Spleen (tissue), 11 donors: ENCODE measurements around the gene NTN1. TPM values are rescaled to one million over a fixed set of nuclear protein-coding genes. Genes with fewer than 3 reads are reported as not detected.

Source experiments
- DNase-seq: peaks from one replicate; pipeline ENCODE4 v3.0.0-alpha.2; 2020
- H3K27ac ChIP-seq, 8 donors: fragments of 200-600 bp; sonication (generic) in 7 of 8; 1 replicate in 4 of 8; 2 replicates in 4 of 8; pipeline versions ENCODE4 v1.5.0 to v1.8.0; 2016 to 2021; ENCODE audit warnings: inconsistent platforms in 4 of 8, mild to moderate bottlenecking in 4 of 8, moderate library complexity in 1 of 8
- H3K27me3 ChIP-seq, 7 donors: fragments of 200-600 bp; sonication (generic) in 6 of 7; replicated peaks in 1 of 7; 1 replicate in 4 of 7; 2 replicates in 3 of 7; pipeline versions ENCODE4 v1.5.0 to v1.8.0; 2016 to 2021; ENCODE audit warnings: inconsistent platforms in 3 of 7, mild to moderate bottlenecking in 1 of 7
- H3K36me3 ChIP-seq, 6 donors: fragments of 200-600 bp; sonication (generic) in 5 of 6; 1 replicate in 4 of 6; 2 replicates in 2 of 6; pipeline versions ENCODE4 v1.5.0 to v1.8.0; 2016 to 2021; ENCODE audit warnings: inconsistent platforms in 2 of 6
- H3K4me1 ChIP-seq, 6 donors: fragments of 200-600 bp; sonication (generic) in 5 of 6; 1 replicate in 3 of 6; 2 replicates in 3 of 6; pipeline versions ENCODE4 v1.5.0 to v1.8.0; 2016 to 2021; ENCODE audit warnings: inconsistent platforms in 3 of 6
- H3K4me3 ChIP-seq, 8 donors: fragments of 200-600 bp; sonication (generic) in 7 of 8; 1 replicate in 4 of 8; 2 replicates in 4 of 8; pipeline versions ENCODE4 v1.5.0 to v1.8.0; 2016 to 2021; ENCODE audit warnings: inconsistent platforms in 4 of 8, mild to moderate bottlenecking in 4 of 8, moderate library complexity in 2 of 8
- H3K9me3 ChIP-seq, 8 donors: fragments of 200-600 bp; sonication (generic) in 7 of 8; 1 replicate in 4 of 8; 2 replicates in 4 of 8; pipeline versions ENCODE4 v1.5.0 to v1.8.0; 2016 to 2021; ENCODE audit warnings: inconsistent platforms in 4 of 8
- CTCF ChIP-seq, 11 experiments: fragments of 200-600 bp in 7 of 11; fragments of 450-650 bp in 4 of 11; sonication (generic) in 4 of 11; IDR thresholded peaks in 8 of 11; conservative IDR thresholded peaks in 3 of 11; 1 replicate in 7 of 11; 2 replicates in 4 of 11; pipeline versions ENCODE4 v1.4.0 to v1.8.0; 2016 to 2021; ENCODE audit warnings: antibody characterized with exemption in 11 of 11, inconsistent platforms in 4 of 11, mild to moderate bottlenecking in 1 of 11
- POLR2A ChIP-seq, 3 donors: fragments of 450-650 bp; IDR thresholded peaks; one replicate each; pipeline ENCODE4 v1.5.1; 2017; ENCODE audit warnings: antibody characterized with exemption in 3 of 3, mild to moderate bottlenecking in 1 of 3
- POLR2AphosphoS5 ChIP-seq, 3 donors: sonication (generic); formaldehyde crosslinking; IDR thresholded peaks; one replicate each; pipeline ENCODE4 v1.5.1; 2017; ENCODE audit warnings: antibody characterized with exemption in 3 of 3
- WGBS, 5 donors: extraction: QIAGEN DNeasy Blood & Tissue Kit in 3 of 5; methylation state at CpG; one replicate each; pipeline versions ENCODE4 v1.1.5 to v1.1.7; 2013 to 2018; 5-methylcytosine and 5-hydroxymethylcytosine counted together
- intact Hi-C: fragments of 100-400 bp; cut with DNase I; formaldehyde crosslinking; loops from one replicate; pipeline ENCODE4 v1.15.0; 2023; ENCODE audit warnings: low total_unique reads
- polyA plus RNA-seq, 3 donors: library from polyadenylated mRNA; stranded (reverse); fragments of 200-250 nt; gene quantifications; one replicate each; pipeline ENCODE4 v1.2.1, GENCODE V29; 2013
- total RNA-seq, 7 donors: library from RNA; depleted of rRNA in 3 of 7; stranded (reverse); fragments of >200 nt in 3 of 7; fragmentation: NEBNext Ultra II Directional in 4 of 7; extraction: Animal tissue kit (Norgen Biotek cat#: 25700) in 4 of 7; gene quantifications; one replicate each; pipeline versions ENCODE4 v1.1.0 to v1.2.1, GENCODE V29; 2016 to 2021
- donor health status: healthy with polysubstance abuse.
- donor health status: DM: no; HTN: no; CAD: no; lungs with moderate emphysema.
- donor health status: DM: no; HTN: no; CAD: no.
- donor health status: Bipolar disorder and iron deficiency.
- donor health status: healthy.
- donor health status: DM: no; HTN: no; CAD: no.
- donor health status: DM: yes; HTN: yes; CAD: no.

Gene NTN1
- total and polyA plus RNA-seq, 10 donors = 0.07 to 0.43 (median 0.23) TPM; not detected in 2

DNA sequence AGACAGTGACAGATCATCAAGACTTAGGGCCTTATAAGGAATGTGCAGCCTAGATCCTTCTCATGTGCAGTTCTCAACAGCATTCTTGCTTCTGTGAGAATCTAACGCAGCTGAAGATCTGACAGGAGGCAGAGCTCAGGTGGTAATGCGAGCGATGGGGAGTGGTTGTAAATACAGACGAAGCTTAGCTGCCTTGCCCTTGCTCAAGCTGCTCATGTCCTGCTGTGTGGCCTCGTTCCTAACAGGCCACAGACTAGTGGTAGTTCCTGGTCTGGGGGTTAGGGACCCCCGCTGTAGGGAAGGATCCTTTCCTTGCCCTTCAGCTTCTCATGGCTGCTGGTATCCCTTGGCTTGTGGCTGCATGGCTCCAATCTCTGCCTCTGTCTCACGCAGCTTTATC lies 10.3 kb upstream of the NTN1 start:
- Histone ChIP-seq H3K36me3 (no peaks in the 10 kb centered on the region), H3K27me3 (peaks cover 0 to 88% (median 19%) of the 10 kb centered on the region in 7 donors), H3K4me1 (no peaks in the 10 kb centered on the region), H3K4me3 (no peak overlapping the region), H3K27ac (no peak overlapping the region), H3K9me3 (no peaks in the 10 kb centered on the region)
- no peak for DNase-seq
- intact Hi-C loops = no loop called here
- TF ChIP-seq POLR2A (IDR thresholded peaks at IDR 0.05) (no peak), POLR2AphosphoS5 (IDR thresholded peaks at IDR 0.05) (no peak), CTCF (IDR thresholded peaks at IDR 0.05 in 8 of 11, conservative IDR thresholded peaks at IDR 0.05 in 3 of 11) (no peak)
- 81 to 97% (median 87%) methylated on average over 7 of the region's 7 CpGs for WGBS, 5 donors

GRCh38 chr17:9016941-9017552 lies 4.3 kb upstream of the NTN1 start:
- Histone ChIP-seq H3K4me1 (peaks cover 3 to 18% (median 15%) of the 10 kb centered on the region in 6 donors), H3K27ac (no peak overlapping the region), H3K36me3 (no peaks in the 10 kb centered on the region), H3K9me3 (no peaks in the 10 kb centered on the region), H3K27me3 (peaks cover 0 to 87% (median 29%) of the 10 kb centered on the region in 7 donors), H3K4me3 (no peak overlapping the region)
- TF ChIP-seq CTCF (IDR thresholded peaks at IDR 0.05 in 8 of 11, conservative IDR thresholded peaks at IDR 0.05 in 3 of 11) (no peak), POLR2A (IDR thresholded peaks at IDR 0.05) (no peak), POLR2AphosphoS5 (IDR thresholded peaks at IDR 0.05) (no peak)
- intact Hi-C loops = no loop called here
- no peak for DNase-seq
- 8 to 34% (median 13%) methylated on average over 3 of the region's 3 CpGs for WGBS, 5 donors

DNA sequence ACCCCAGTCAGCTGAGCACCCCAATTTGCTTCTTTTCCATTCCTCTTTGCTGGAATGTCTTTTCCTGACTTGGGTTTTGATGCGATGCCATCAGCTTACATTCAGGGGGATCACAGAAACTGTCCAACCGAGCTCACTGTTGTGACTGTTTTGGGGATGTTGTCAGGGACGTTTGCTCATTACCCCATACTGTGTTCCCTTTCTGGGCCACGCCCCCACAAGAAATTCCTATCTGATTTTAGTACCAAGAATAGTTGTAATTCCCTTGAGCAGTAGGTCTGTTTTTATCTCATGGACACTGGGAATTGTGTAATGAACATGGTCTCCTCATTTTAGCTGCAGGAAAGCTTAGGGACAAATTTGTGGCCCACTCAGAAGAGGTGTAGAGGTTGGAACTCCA lies 2.6 kb upstream of the NTN1 start:
- H3K9me3 ChIP-seq = no peaks in the 10 kb centered on the region
- no peak overlapping the region for H3K4me3 ChIP-seq
- H3K27ac ChIP-seq = no peak overlapping the region
- 44 to 72% (median 59%) methylated on average over 4 of the region's 4 CpGs for WGBS, 5 donors
- TF ChIP-seq CTCF (IDR thresholded peaks at IDR 0.05 in 8 of 11, conservative IDR thresholded peaks at IDR 0.05 in 3 of 11) = no peak
- no peak for TF ChIP-seq POLR2AphosphoS5 (IDR thresholded peaks at IDR 0.05)
- no peak for TF ChIP-seq POLR2A (IDR thresholded peaks at IDR 0.05)
- DNase-seq = no peak
- H3K27me3 ChIP-seq = peaks cover 10 to 97% (median 46%) of the 10 kb centered on the region in 7 donors
- intact Hi-C loops = no loop called here
- peaks cover 18 to 35% (median 32%) of the 10 kb centered on the region in 6 donors for H3K4me1 ChIP-seq
- H3K36me3 ChIP-seq = no peaks in the 10 kb centered on the region

GRCh38 chr17:9020096-9020823 lies 1.1 kb upstream of the NTN1 start:
- no peak for DNase-seq
- WGBS, 5 donors = 39 to 45% (median 43%) methylated on average over 15 to 20 of the region's 20 CpGs
- Histone ChIP-seq H3K27me3 (peaks cover 10 to 99% (median 61%) of the 10 kb centered on the region in 7 donors), H3K36me3 (no peaks in the 10 kb centered on the region), H3K27ac (no peak overlapping the region), H3K4me1 (peaks cover 23 to 44% (median 35%) of the 10 kb centered on the region in 6 donors), H3K9me3 (no peaks in the 10 kb centered on the region), H3K4me3 (peak overlapping the region; percentile 63 to 91 (median 78))
- intact Hi-C loops = no loop called here
- no peak for TF ChIP-seq POLR2A (IDR thresholded peaks at IDR 0.05)
- no peak for TF ChIP-seq POLR2AphosphoS5 (IDR thresholded peaks at IDR 0.05)
- TF ChIP-seq CTCF (IDR thresholded peaks at IDR 0.05 in 8 of 11, conservative IDR thresholded peaks at IDR 0.05 in 3 of 11) = no peak
